GM12891 (cell line): ENCODE data around the gene IGSF3.
"Not testable (repeated sequence)": the region's sequence is repeated elsewhere in the genome, so short reads cannot be mapped to it uniquely, and the experiment has no call there.

Experiments
- POLR2A ChIP-seq: IDR thresholded peaks from 2 replicates; pipeline ENCODE4 v1.6.1; 2011; ENCODE audit warnings: low read depth, low read length, control low read depth
- POLR2AphosphoS5 ChIP-seq: IDR thresholded peaks from 2 replicates; pipeline ENCODE4 v1.6.1; 2011; ENCODE audit warnings: low read depth, low read length, control low read depth
- SPI1 ChIP-seq: IDR thresholded peaks from 2 replicates; pipeline ENCODE4 v1.6.1; 2011; ENCODE audit warnings: low read depth, low read length, control low read depth
- TAF1 ChIP-seq: IDR thresholded peaks from 2 replicates; pipeline ENCODE4 v1.6.1; 2011; ENCODE audit warnings: low read depth, low read length, control low read depth

GRCh38 chr1:116608841-116609240 is 58.7 kb downstream of the IGSF3 start:
- TF ChIP-seq TAF1, POLR2A, POLR2AphosphoS5, SPI1: not testable (repeated sequence)
